8988T (cell line): ENCODE results near the gene SLC6A15.

Experiments
- DNase-seq: peaks from one replicate; pipeline ENCODE4 v3.0.0; 2011

SLC6A15 gene

GRCh38 chr12:84874125-84874824 lies 38.3 kb downstream of the SLC6A15 start:
- no peak for DNase-seq

- no peak for DNase-seq
Measured at GRCh38 chr12:84862186-84862585, 50.4 kb downstream of the SLC6A15 start.

GRCh38 chr12:84860718-84861117 lies 51.9 kb downstream of the SLC6A15 start:
- no peak for DNase-seq

- DNase-seq, result no peak
Measured at GRCh38 chr12:84858796-84859195, 53.8 kb downstream of the SLC6A15 start.

GRCh38 chr12:84857525-84858208 lies 54.9 kb downstream of the SLC6A15 start:
- no peak for DNase-seq

GRCh38 chr12:84856156-84856900 lies 56.3 kb downstream of the SLC6A15 start:
- no peak for DNase-seq

- no peak for DNase-seq
Measured at GRCh38 chr12:84843593-84844144, 68.9 kb downstream of the SLC6A15 start.

- no peak for DNase-seq
Measured at GRCh38 chr12:84842406-84843013, 70.1 kb downstream of the SLC6A15 start.

- DNase-seq, result no peak
Measured at GRCh38 chr12:84841591-84841990, 71.0 kb downstream of the SLC6A15 start.

- no peak for DNase-seq
Measured at GRCh38 chr12:84840356-84840755, 72.2 kb downstream of the SLC6A15 start.

GRCh38 chr12:84826925-84827324 lies 85.7 kb downstream of the SLC6A15 start:
- DNase-seq, result no peak

- no peak for DNase-seq
Measured at GRCh38 chr12:84825149-84825548, 87.5 kb downstream of the SLC6A15 start.

- no peak for DNase-seq
Measured at GRCh38 chr12:84822525-84822924, 90.1 kb downstream of the SLC6A15 start.

GRCh38 chr12:84816916-84817695 lies 95.5 kb downstream of the SLC6A15 start:
- no peak for DNase-seq

- no peak for DNase-seq
Measured at GRCh38 chr12:84814664-84815245, 97.8 kb downstream of the SLC6A15 start.

GRCh38 chr12:84813780-84814663 lies 98.6 kb downstream of the SLC6A15 start:
- no peak for DNase-seq

GRCh38 chr12:84811291-84811690 lies 101.3 kb downstream of the SLC6A15 start:
- DNase-seq, result no peak

- no peak for DNase-seq
Measured at GRCh38 chr12:84810611-84811010, 102.0 kb downstream of the SLC6A15 start.
